IMR-90 (cell line): ENCODE measurements around the gene ZNF592. TPM values are rescaled to one million over a fixed set of nuclear protein-coding genes. Genes with fewer than 3 reads are reported as not detected.

ENCODE experiments used
- ATAC-seq: fragments of 200-7000 bp; cut with Tn5 transposase; 2 replicates; pipeline ENCODE4 v1.9.1; 2020; ENCODE audit warnings: low read depth, mild to moderate bottlenecking, moderate library complexity
- BruUV-seq: library from RNA; stranded (reverse); fragments of 400-500 nt; replicated peaks from 2 replicates; lab custom pipeline; 2021; lab: Mats Ljungman, UMichigan
- CTCF ChIA-PET: fragments of 300-600 bp; formaldehyde crosslinking; extraction: SDS; loops from one replicate; lab custom pipeline; 2021; ENCODE audit warnings: antibody characterized with exemption; lab: Yijun Ruan, JAX
- POLR2A ChIA-PET: fragments of 300-600 bp; sonication (Branson Sonifier 250); formaldehyde crosslinking; loops from one replicate; lab custom pipeline; 2022; ENCODE audit warnings: antibody characterized with exemption; ENCODE audit not compliant: unreplicated experiment; lab: Charles Lee
- DNase-seq: peaks from one replicate; pipeline ENCODE4 v3.0.0; 2013
- H2AFZ ChIP-seq: replicated peaks from 2 replicates; pipeline ENCODE3; 2013; ENCODE audit warnings: low read length, mild to moderate bottlenecking; ENCODE audit not compliant: poor library complexity
- H2AK5ac ChIP-seq: 2 replicates; pipeline ENCODE4 v1.6.1; 2013; ENCODE audit warnings: low read depth, low read length, inconsistent platforms
- H2AK9ac ChIP-seq: replicated peaks from 2 replicates; pipeline ENCODE3; 2013; ENCODE audit warnings: mild to moderate bottlenecking, low read depth, low read length, moderate library complexity; ENCODE audit not compliant: poor library complexity
- H2BK120ac ChIP-seq: 2 replicates; pipeline ENCODE4 v1.6.1; 2013; ENCODE audit warnings: low read depth, low read length, inconsistent platforms
- H2BK15ac ChIP-seq: 3 replicates; pipeline ENCODE4 v1.6.1; 2013; ENCODE audit warnings: low read depth, low read length, inconsistent platforms
- H2BK20ac ChIP-seq: 2 replicates; pipeline ENCODE4 v1.6.1; 2013; ENCODE audit warnings: low read depth, mild to moderate bottlenecking, inconsistent platforms, low read length, moderate library complexity
- H2BK5ac ChIP-seq: 2 replicates; pipeline ENCODE4 v1.6.1; 2013; ENCODE audit warnings: mild to moderate bottlenecking, low read depth, low read length, inconsistent platforms; ENCODE audit not compliant: poor library complexity, severe bottlenecking
- H3K14ac ChIP-seq: replicated peaks from 2 replicates; pipeline ENCODE4 v1.6.1; 2013; ENCODE audit warnings: low read depth, low read length, inconsistent platforms
- H3K18ac ChIP-seq: 2 replicates; pipeline ENCODE4 v1.6.1; 2013; ENCODE audit warnings: low read depth, low read length, control low read depth
- H3K23ac ChIP-seq: 2 replicates; pipeline ENCODE4 v1.6.1; 2013; ENCODE audit warnings: low read depth, low read length, inconsistent platforms
- H3K27ac ChIP-seq: 2 replicates; pipeline ENCODE4 v1.5.1; 2013; ENCODE audit warnings: mild to moderate bottlenecking, control low read depth, low read length; ENCODE audit not compliant: insufficient read depth
- H3K27me3 ChIP-seq: 2 replicates; pipeline ENCODE4 v1.6.1; 2013; ENCODE audit warnings: low read length; ENCODE audit not compliant: control insufficient read depth, insufficient read depth
- H3K36me3 ChIP-seq: 2 replicates; pipeline ENCODE4 v1.6.1; 2013; ENCODE audit warnings: low read length, mixed read lengths; ENCODE audit not compliant: control insufficient read depth, insufficient read depth
- H3K4ac ChIP-seq: 2 replicates; pipeline ENCODE4 v1.6.1; 2013; ENCODE audit warnings: low read depth, low read length, inconsistent platforms
- H3K4me1 ChIP-seq: 2 replicates; pipeline ENCODE4 v1.6.1; 2013; ENCODE audit warnings: low read length, mixed read lengths; ENCODE audit not compliant: control insufficient read depth, insufficient read depth
- H3K4me2 ChIP-seq: 2 replicates; pipeline ENCODE4 v1.6.1; 2013; ENCODE audit warnings: low read depth, mild to moderate bottlenecking, control low read depth, low read length, moderate library complexity
- H3K4me3 ChIP-seq: 2 replicates; pipeline ENCODE4 v1.5.1; 2013; ENCODE audit warnings: low read depth, mild to moderate bottlenecking, control low read depth, low read length, moderate library complexity; ENCODE audit not compliant: insufficient read depth
- H3K56ac ChIP-seq: 2 replicates; pipeline ENCODE4 v1.6.1; 2013; ENCODE audit warnings: low read length, inconsistent platforms; ENCODE audit not compliant: insufficient read depth; ENCODE audit errors: extremely low read depth
- H3K79me1 ChIP-seq, 2 experiments: 2 replicates each; pipeline ENCODE4 v1.6.1; 2013; ENCODE audit warnings: low read length in 2 of 2, inconsistent platforms in 1 of 2, low read depth in 1 of 2
- H3K9ac ChIP-seq: 2 replicates; pipeline ENCODE4 v1.6.1; 2013; ENCODE audit warnings: low read depth, low read length, control low read depth
- H3K9me1 ChIP-seq: 2 replicates; pipeline ENCODE4 v1.6.1; 2013; ENCODE audit warnings: low read length, inconsistent platforms; ENCODE audit not compliant: insufficient read depth
- H3K9me3 ChIP-seq: 2 replicates; pipeline ENCODE4 v1.6.1; 2013; ENCODE audit warnings: low read length; ENCODE audit not compliant: control insufficient read depth, insufficient read depth
- H4K20me1 ChIP-seq: 2 replicates; pipeline ENCODE4 v1.6.1; 2013; ENCODE audit warnings: low read length, inconsistent platforms; ENCODE audit not compliant: insufficient read depth
- H4K5ac ChIP-seq: 2 replicates; pipeline ENCODE4 v1.6.1; 2013; ENCODE audit warnings: mild to moderate bottlenecking, low read depth, low read length, control low read depth
- H4K8ac ChIP-seq, 2 experiments: 2 replicates each; pipeline ENCODE4 v1.6.1; 2013; ENCODE audit warnings: low read depth in 2 of 2, low read length in 2 of 2, control low read depth in 1 of 2, inconsistent platforms in 1 of 2
- H4K91ac ChIP-seq: 2 replicates; pipeline ENCODE4 v1.6.1; 2013; ENCODE audit warnings: low read depth, low read length, inconsistent platforms; ENCODE audit not compliant: insufficient read depth
- CEBPB ChIP-seq: IDR thresholded peaks from 2 replicates; pipeline ENCODE4 v1.6.1; 2012; ENCODE audit warnings: low read depth, low read length, improper control_type of control experiment
- CHD1 ChIP-seq: IDR thresholded peaks from 2 replicates; pipeline ENCODE4 v1.6.1; 2012; ENCODE audit warnings: low read depth, low read length, improper control_type of control experiment
- MAFK ChIP-seq: IDR thresholded peaks from 2 replicates; pipeline ENCODE4 v1.6.1; 2012; ENCODE audit warnings: low read depth, low read length, improper control_type of control experiment
- MXI1 ChIP-seq: IDR thresholded peaks from 2 replicates; pipeline ENCODE4 v1.6.1; 2012; ENCODE audit warnings: low read depth, mild to moderate bottlenecking, low read length, moderate library complexity, borderline replicate concordance
- NFE2L2 ChIP-seq: fragments of 150-350 bp; IDR thresholded peaks from 2 replicates; pipeline ENCODE4 v1.6.1; 2016; ENCODE audit warnings: low read depth, mild to moderate bottlenecking, low read length
- RAD21 ChIP-seq: IDR thresholded peaks from 2 replicates; pipeline ENCODE4 v1.6.1; 2012; ENCODE audit warnings: low read length, improper control_type of control experiment
- RCOR1 ChIP-seq: IDR thresholded peaks from 2 replicates; pipeline ENCODE4 v1.6.1; 2012; ENCODE audit warnings: mild to moderate bottlenecking, low read length, improper control_type of control experiment; ENCODE audit not compliant: insufficient replicate concordance
- RFX5 ChIP-seq: IDR thresholded peaks from 2 replicates; pipeline ENCODE4 v1.8.0; 2012; ENCODE audit warnings: low read depth, mild to moderate bottlenecking, low read length, moderate library complexity
- SMC3 ChIP-seq: fragments of 150-350 bp; IDR thresholded peaks from 2 replicates; pipeline ENCODE4 v1.6.1; 2016; ENCODE audit warnings: low read depth, mild to moderate bottlenecking, antibody characterized with exemption, low read length, moderate library complexity
- WGBS, 2 experiments: methylation state at CpG; one replicate each; pipeline versions ENCODE4 v1.1.5 to v1.1.7; 2013; ENCODE audit warnings: missing lambda C conversion rate in 2 of 2; ENCODE audit not compliant: insufficient read length in 1 of 2; ENCODE audit errors: extremely low coverage in 2 of 2; 5-methylcytosine and 5-hydroxymethylcytosine counted together
- dilution Hi-C: fragments of 300-500 bp; cut with HindIII; formaldehyde crosslinking; loops from one replicate; pipeline ENCODE4 v1.14.3; 2018; ENCODE audit warnings: low sequenced_read_pairs; ENCODE audit not compliant: unreplicated experiment
- in situ Hi-C: fragments of 300-500 bp; cut with MboI; formaldehyde crosslinking; loops from 3 replicates; pipeline ENCODE4 v1.14.3; 2019; ENCODE audit warnings: low sequenced_read_pairs, inconsistent platforms, mixed read lengths
- intact Hi-C: fragments of 100-400 bp; cut with micrococcal nuclease; formaldehyde crosslinking; loops from 2 replicates; pipeline ENCODE4 v1.10.0; 2022
- polyA plus RNA-seq, 3 experiments: library from polyadenylated mRNA; depleted of rRNA; stranded (reverse); fragments of >200 nt; gene quantifications; 2 replicates each; pipeline ENCODE4 v1.2.3, GENCODE V29; 2012; ENCODE audit warnings: low replicate concordance in 1 of 3
- total RNA-seq: library from RNA; depleted of rRNA; stranded (reverse); fragments of >200 nt; gene quantifications from 2 replicates; pipeline ENCODE4 v1.2.3, GENCODE V29; 2012
- TF ChIP-seq, protein P1 (sequence below): fragments of 150-350 bp; IDR thresholded peaks from 2 replicates; pipeline ENCODE4 v1.6.1; 2017; ENCODE audit warnings: mild to moderate bottlenecking, antibody characterized with exemption, low read length, low read depth
- TF ChIP-seq, protein P2 (sequence below): fragments of 150-350 bp; IDR thresholded peaks from 2 replicates; pipeline ENCODE4 v1.6.1; 2016; ENCODE audit warnings: low read depth, mild to moderate bottlenecking, low read length, moderate library complexity, borderline replicate concordance
- TF ChIP-seq, protein P3 (sequence below): conservative IDR thresholded peaks from 2 replicates; pipeline ENCODE4 v1.5.1; 2012; ENCODE audit warnings: mild to moderate bottlenecking, low read depth, low read length, improper control_type of control experiment

ZNF592 gene
- total and polyA plus RNA-seq, 2 of the 4 experiments (the other 2 are of a cell fraction), result 4.3 to 10.2 TPM

DNA sequence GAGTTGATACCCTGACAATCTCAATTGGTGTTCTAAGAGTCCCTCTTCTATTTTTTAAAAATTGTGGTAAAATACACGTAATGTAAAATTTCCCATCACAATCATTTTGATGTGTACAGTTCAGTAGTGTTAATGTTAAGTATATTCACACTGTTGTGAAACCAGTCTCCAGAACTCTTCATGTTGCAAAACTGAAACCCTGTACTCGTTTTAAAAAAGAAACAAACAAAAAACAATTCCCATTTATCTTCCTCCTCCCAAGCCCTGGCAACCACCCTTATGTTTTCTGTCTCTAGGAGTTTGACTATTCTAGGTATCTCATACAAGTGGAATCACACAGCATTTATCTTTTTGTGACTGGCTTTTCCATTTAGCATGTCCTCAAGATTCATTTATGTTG lies 40.1 kb downstream of the ZNF592 start:
- peaks cover 33% of the 10 kb centered on the region for H3K36me3 ChIP-seq
- H3K56ac ChIP-seq, result no peak overlapping the region
- POLR2A ChIA-PET, result no interaction called here
- no peak overlapping the region for H2AFZ ChIP-seq
- H3K23ac ChIP-seq, result no peak overlapping the region
- ATAC-seq (no peak), DNase-seq (no peak)
- H3K27ac ChIP-seq, result no peak overlapping the region
- H3K18ac ChIP-seq, result no peak overlapping the region
- dilution Hi-C loops (no loop called here), in situ Hi-C loops (no loop called here), intact Hi-C loops (no loop called here)
- no peak overlapping the region for H3K4me2 ChIP-seq
- H3K4ac ChIP-seq, result no peak overlapping the region
- peaks cover 46% of the 10 kb centered on the region for H4K20me1 ChIP-seq
- H4K8ac ChIP-seq, result no peak overlapping the region
- H2AK9ac ChIP-seq, result no peak overlapping the region
- H2BK15ac ChIP-seq, result no peak overlapping the region
- no peak overlapping the region for H2BK120ac ChIP-seq
- H3K9me3 ChIP-seq, result no peaks in the 10 kb centered on the region
- TF ChIP-seq CEBPB (no peak), NFE2L2 (no peak), RAD21 (no peak), MXI1 (no peak), MAFK (no peak), CHD1 (no peak), RCOR1 (no peak), SMC3 (no peak), RFX5 (no peak)
- TF ChIP-seq, protein P1, sequence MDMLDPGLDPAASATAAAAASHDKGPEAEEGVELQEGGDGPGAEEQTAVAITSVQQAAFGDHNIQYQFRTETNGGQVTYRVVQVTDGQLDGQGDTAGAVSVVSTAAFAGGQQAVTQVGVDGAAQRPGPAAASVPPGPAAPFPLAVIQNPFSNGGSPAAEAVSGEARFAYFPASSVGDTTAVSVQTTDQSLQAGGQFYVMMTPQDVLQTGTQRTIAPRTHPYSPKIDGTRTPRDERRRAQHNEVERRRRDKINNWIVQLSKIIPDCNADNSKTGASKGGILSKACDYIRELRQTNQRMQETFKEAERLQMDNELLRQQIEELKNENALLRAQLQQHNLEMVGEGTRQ, result no peak
- TF ChIP-seq, protein P2, sequence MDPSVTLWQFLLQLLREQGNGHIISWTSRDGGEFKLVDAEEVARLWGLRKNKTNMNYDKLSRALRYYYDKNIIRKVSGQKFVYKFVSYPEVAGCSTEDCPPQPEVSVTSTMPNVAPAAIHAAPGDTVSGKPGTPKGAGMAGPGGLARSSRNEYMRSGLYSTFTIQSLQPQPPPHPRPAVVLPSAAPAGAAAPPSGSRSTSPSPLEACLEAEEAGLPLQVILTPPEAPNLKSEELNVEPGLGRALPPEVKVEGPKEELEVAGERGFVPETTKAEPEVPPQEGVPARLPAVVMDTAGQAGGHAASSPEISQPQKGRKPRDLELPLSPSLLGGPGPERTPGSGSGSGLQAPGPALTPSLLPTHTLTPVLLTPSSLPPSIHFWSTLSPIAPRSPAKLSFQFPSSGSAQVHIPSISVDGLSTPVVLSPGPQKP, result no peak
- TF ChIP-seq, protein P3, sequence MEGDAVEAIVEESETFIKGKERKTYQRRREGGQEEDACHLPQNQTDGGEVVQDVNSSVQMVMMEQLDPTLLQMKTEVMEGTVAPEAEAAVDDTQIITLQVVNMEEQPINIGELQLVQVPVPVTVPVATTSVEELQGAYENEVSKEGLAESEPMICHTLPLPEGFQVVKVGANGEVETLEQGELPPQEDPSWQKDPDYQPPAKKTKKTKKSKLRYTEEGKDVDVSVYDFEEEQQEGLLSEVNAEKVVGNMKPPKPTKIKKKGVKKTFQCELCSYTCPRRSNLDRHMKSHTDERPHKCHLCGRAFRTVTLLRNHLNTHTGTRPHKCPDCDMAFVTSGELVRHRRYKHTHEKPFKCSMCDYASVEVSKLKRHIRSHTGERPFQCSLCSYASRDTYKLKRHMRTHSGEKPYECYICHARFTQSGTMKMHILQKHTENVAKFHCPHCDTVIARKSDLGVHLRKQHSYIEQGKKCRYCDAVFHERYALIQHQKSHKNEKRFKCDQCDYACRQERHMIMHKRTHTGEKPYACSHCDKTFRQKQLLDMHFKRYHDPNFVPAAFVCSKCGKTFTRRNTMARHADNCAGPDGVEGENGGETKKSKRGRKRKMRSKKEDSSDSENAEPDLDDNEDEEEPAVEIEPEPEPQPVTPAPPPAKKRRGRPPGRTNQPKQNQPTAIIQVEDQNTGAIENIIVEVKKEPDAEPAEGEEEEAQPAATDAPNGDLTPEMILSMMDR, result no peak
- BruUV-seq, result no TSS peak
- peaks cover 4% of the 10 kb centered on the region for H3K4me1 ChIP-seq
- no peak overlapping the region for H2BK20ac ChIP-seq
- H3K9me1 ChIP-seq, result peaks cover 19% of the 10 kb centered on the region
- H2AK5ac ChIP-seq, result no peak overlapping the region
- no peak overlapping the region for H3K9ac ChIP-seq
- H3K27me3 ChIP-seq, result no peaks in the 10 kb centered on the region
- peaks cover 34 to 80% of the 10 kb centered on the region in 2 experiments for H3K79me1 ChIP-seq
- H2BK5ac ChIP-seq, result no peak overlapping the region
- H3K4me3 ChIP-seq, result no peak overlapping the region
- WGBS, 2 experiments, result no CpG with 5 or more reads among the region's 2 CpGs
- no peak overlapping the region for H3K14ac ChIP-seq
- CTCF ChIA-PET, result no interaction called here
- no peak overlapping the region for H4K91ac ChIP-seq
- H4K5ac ChIP-seq, result no peak overlapping the region
